RPMI8226 (cell line): ENCODE data around the gene HMX1.

Experiments
- DNase-seq: peaks from one replicate; pipeline ENCODE4 v3.0.0-alpha.2; 2015

The HMX1 gene

DNA sequence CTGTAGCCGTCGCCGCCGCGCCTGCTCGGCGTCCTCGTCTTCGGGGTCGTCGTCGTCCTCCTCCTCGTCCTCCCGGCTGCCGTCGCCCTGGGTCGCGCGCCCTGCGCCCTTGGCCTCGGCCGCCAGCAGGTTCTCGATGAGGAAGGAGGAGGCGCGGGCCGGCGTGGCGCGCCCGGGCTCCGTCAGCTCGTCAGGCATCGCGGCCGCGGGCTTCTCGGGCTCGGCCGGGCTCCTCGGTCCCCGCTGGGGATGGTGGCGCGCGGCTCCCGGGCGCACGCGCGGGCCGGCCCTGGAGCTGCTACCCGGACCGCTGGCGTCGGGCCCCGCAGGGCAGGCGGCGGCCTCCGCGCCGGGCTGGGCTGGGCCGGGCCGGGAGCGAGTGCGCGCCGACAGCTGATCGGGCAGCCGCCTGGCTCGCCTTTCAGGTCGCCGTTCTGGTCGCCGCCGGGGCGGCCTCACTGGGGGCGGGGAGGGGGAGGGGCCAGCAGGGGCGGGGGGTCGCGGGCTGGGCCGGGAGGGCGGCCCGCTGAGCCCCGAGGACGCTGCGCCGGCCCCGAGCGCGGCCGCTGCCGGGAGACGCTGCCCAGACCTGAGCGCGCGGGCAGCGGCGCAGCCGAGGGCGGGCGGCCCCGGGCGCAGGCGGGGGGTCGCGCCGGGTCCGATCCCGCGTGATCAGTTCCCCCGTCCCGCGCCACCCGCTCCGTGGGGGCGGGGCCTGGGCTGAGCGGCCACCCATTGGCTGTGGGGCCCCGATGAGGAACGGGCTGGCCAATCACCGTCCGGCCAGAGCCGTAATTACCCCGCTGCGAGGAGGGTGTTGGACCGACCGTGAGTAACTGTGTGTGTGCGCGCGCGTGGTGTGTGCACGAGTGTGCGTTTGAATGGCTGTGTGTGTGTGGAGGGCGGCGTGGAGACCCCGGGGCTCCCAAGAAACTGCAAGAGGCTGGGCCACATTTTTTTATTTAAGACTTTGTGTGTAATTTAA is at the start of gene HMX1:
TSS of gene HMX1 (minus strand) at position 423 of the 985 bp plus-strand sequence. CDS start at position 198, 225 bp downstream.
- DNase-seq = no peak

DNA sequence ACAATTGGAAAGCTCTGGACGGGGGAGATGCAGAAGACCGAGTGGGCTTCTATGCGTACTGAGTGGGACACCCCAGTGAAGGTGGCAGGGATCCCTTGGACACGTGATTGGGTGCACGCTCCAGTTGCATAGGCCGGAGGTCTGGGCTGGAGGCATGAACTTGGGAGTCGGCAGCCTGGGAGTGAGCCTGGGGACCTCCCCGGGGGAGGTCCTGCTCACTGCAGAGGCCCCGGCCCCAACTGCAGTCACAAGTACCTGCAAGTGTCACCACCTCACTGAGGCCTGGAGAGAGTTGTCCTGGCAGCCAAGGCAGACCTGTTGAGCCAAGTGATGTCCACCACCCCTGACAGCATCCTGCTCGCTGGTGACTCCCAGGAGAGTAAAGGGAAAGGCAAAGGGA is 49.3 kb upstream of the HMX1 start:
- no peak for DNase-seq

DNA sequence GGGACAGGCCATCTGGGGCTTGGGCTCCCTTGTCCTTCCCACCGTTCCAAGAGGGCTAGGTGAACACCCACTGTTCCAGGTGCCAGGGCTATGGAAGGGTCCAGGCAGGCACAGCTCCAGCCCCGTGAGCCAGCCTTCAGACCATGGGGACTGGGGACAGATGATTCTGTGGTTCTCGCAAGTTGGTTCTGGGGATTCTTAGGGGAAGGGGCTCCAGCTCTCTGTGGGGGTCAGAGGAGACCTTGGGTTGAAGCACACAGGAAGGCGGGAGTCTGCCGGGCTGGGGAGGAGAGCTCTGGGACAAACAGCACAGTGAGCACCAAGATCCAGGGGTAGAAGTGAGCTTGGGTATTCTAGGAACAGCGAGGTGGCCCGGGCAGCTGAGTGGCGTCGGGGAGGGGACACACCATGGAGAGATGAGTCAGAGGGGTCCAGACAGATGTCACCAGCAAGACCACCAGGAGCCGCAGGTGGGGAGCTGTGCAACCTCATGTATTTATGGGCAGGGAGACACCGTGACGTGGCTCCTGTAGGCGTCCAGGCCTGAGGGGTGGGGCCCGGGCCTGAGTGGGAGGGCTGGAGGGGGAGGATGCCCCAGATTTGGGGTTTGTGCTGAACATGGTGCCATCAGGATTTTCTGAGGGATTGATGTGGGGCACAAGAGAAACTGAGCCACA is 48.8 kb upstream of the HMX1 start:
- DNase-seq = no peak

DNA sequence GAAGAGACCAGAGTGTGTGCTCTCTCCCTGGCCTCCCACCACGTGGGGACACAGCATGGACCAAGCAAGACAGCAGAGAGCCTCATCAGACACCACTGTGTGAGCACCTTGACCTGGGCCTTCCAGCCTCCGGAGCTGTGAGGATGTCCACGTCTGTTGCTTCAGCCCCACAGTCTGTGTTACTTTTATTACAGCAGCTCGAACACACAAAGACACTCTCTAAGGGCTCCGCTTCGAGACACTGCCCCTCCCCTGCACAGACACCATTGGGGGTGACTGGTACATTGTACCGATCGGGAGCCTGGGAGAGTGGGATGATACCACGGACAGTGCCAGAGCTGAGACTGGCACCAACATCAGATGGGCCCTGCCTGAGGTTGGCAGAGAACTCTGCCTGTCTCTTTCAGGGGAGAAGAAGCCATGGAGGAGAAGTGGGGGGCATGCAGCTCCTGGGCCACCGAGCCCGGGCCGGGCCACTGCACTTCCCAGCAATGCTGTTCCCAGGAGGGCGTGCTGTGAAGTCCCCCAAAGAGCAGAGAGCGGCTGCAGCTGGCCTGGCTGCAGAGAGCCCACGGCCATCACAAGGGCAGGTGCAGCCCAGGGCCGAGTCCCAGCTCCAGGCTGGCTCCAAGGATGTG is 48.1 kb upstream of the HMX1 start:
- no peak for DNase-seq

DNA sequence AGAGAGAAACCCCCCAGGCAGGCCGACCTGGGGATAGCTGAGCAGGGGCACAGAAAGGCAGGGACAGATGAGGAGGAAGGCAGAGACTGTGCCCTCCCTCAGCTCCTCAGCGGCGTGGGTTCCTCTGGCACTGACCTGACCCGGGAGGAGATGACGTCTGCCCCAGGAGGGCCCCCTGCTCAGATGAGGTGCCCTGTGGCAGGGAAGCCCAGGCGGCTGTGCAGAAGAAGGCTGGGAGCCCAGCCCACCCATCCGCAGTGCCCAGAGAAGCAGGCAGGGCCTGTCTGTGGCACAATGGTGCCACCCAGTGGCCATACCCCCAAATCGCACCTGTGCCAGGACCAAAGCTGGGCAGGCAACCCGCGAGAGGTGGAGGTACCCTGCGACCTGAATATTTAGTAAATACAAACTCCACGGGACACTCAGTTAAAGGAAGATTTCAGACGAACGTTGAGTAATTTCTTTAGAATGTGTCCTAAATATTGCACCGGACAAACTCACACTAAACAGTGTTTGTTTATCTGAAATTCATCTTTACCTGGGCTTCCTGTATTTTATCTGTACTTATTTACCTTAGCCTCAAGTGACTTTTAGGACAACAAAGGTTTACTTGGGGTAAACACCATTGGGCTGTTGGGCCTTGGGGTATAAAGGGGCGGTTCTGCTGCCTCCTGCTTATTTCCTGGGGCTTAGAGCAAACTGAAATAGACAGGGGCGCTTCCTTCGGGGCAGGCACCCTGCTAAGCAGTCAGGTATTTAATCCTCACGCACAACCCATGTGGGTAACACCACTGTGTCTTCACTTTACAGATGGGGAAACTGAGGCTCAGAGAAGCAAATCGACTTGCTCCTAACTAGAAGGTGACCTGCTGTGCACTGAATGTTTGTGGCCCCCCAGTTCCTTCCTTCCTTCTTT is 46.5 kb upstream of the HMX1 start:
- peak; percentile 63 for DNase-seq

DNA sequence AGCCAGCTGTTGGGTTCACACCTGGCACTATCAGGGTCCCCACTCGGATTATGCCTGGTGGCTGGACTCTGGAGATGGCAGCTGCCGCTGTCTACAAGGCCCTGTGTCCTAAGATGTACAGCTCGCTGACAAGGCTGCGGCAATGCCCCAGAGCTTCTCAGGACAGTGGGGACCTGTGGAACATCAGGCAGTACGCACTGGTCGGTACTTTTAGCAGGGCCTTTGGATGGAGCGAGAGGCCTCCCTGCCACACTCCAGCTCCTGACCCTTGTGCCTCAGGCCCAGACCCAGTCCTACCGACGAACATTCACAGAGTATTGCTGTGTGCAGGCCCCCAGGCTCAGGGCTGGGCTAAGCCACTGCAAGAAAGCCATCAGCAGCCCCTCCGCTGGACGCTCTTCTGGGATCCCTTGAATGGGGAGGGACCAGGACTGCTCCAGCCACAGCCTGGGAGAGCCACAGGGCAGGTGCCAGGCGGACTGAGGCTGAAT is 45.7 kb upstream of the HMX1 start:
- no peak for DNase-seq

DNA sequence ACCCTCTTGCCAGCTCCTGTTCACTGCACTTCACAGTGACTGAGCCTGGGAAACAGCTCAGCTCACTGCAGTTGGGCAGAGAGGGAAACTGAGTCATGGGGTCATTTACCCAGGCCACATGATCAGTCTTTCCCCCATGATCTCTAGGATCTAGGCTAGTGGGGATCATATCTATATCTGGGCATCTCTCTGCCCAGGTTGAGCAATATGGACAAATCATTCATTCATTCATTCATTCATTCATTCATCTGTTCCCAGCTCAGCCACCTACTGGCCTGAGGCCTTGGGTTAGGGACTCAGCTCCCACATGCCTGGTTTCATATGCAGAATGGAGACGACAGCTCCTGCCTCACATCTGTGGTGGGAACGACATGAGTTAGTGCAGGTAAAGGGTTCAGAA is 45.3 kb upstream of the HMX1 start:
- DNase-seq = no peak

DNA sequence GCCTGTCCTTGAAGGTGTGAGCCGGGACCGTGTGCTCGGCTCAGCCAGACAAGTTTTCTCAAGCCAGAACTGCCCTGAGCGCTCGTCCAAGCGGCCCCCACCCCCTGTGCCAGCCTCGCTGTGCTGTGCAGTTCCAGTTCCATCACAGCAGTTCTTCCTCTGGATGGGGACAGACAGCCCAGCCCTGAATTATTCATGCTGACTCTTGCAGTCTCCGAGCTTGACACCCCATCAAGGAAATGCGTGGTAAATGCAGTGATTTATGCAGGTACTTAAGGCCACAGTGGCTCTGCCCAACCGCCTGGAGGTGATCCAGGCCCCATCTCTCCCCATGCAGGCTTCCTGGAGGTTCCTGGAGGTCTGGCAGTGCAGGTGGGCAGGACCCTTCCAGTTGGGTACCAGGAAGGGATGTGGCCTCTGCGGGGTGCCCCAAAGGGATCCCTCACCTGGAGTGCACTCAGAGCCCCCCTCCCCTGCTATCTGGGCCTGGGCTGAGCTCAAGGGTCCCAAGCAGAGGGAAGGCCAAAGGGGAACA is 44.8 kb upstream of the HMX1 start:
- DNase-seq = no peak

DNA sequence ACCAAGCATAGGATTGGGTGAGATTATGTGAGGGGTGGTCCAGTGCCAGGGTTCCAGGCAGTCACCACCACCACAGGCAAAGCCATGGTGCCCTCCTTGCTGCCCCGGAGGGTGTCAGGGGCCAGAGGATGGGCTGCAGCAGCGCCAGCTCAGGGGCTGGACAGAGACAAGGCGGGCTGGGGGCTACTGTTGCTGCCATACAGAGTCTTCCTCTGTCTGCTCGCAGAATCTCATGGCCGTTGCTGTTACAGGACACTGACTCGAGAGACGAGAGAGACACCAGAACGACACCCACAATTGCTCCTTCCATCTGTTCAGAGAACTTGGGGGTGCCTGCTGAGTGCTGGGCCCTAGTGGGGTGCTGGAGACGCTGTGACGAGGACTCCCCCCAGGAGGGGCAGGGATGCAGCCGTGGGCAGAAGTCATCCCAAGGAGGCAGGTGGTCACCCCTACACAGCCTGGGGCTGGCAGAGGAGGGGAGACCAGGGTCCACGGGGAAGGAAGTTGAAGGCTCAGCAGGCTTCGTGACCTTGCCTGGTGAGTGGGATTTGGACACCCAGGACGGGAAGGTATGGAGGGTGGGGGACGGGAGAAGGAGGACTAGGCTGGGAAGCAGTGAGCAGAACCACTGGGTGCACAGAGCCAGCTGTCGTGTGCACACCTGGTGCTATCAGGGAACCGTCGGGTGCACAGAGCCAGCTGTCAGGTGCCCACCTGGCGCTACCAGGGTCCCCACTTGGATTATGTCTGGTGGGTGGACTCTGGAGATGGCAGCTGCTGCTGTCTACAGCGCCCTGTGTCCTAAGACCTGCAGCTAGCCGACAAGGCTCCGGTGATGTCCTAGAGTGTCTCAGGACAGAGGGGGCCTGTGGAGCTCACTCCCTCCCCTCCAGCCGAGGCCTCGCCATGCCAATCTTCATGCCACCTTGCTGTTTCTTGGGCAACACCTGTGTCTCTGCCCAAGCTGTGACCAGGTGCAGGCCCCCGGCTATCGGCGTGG is 43.9 kb upstream of the HMX1 start:
- DNase-seq = no peak

DNA sequence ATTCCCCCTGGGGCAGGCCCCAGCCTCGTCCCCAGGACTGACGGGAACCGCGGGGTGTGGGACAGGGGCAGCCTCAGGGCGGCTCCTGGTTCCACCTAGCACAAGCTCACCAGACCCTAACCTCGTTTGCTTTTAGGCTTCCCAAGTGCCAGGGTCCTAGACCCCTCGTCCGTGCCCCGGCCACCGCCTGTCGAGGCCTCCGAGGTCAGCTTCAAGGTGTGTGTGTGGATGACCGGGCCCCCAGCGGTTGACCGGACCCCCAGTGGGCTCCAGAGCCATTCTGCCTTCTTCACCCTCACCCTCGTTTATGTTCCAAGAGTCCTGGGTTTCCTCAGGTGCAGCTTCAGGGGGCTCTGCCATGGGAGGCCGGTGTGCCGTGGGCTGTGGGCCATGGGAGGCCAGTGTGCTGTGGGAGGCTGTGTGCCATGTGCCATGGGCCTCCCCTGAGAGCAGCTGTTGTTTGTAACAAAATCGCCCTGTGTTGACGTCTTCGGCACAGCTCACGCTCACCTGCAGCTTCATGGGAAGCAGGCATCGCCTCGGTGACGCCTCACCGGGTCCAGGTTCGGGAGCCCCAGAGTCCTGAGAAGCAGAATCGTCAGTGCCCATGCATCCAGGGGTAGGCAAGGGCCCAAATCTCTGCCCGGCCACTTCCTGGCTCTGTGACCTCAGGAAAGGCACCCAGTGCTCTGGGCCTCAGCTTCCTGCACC is 43.0 kb upstream of the HMX1 start:
- no peak for DNase-seq

DNA sequence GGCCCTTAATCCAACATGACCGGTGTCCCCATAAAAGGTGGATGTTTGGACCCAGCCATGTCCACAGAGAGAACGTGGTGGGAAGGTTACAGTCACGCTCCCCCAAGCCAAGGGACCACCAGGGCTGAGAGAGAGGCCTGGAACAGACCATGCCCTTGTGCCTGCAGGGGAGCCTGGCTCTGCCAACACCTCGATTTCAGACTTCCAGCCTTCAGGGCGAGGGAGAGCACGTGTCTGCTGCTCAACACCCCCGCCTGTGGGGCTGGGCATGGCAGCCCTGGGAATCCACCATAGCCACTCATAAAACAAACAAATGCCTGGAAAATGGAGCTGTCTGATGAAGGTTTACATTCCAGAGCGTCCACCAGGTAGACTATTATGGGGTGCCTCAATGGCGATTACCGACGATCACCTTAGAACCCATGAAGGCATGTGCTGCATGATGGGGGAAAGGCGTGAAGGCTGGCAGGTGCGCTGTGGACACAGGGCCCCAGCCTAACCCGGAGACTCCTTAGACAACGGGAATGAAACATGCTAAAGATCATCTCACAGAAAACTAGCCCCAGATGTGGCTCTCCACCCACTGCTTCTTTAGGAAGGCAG is 42.3 kb upstream of the HMX1 start:
- no peak for DNase-seq

DNA sequence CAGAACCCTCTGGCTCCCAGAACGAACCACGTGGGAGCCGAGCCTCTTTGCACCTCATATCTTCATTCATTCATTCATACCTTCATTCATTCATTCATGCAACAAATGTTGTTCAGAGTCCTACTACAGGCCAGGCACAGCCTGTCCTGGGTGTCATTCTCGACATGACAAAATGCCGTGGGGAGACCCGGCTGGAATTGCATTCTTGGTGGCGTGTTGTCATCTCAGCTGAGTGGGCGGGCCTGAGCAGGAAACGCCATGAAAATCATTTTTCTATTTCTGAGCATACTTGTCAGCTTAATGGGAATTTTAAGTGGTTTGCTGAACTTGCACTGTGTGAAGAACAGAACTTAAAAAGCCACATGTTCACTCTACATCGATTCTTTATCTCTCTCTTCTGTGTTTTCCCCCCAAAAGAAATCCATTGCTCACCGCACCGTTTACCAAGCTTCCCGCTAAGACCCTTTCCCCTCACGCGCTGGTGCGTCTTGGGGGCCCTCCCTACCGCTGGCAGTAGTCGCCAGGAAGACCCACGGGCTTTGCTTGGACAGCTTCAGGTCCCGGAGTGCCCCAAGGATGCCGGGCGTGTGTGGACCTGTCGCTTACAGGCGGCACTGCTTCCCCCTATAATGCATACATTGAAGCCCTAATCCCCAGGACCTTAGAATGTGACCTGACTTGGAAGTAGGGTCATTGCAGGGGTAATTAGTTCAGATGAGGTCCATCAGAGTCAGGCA is 41.6 kb upstream of the HMX1 start:
- no peak for DNase-seq

DNA sequence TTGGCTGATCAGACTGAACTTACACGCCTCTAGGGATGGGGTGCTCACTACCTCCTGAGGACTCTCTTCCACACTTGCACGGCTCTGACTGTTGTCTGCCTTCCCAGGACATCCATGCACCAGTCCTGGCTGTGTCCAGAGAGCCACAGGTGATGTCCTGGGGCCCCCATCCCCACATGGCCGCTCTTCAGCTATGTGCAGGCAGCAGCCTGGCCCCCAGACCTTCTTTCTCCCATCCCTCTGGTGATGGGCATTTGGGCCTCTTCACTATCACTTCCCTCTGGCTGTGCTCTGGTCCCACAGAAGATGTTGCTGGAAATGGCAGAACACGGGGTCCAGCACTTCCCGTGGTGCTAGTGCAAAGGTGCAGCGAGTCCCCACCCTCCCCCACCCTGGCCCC is 40.9 kb upstream of the HMX1 start:
- no peak for DNase-seq

DNA sequence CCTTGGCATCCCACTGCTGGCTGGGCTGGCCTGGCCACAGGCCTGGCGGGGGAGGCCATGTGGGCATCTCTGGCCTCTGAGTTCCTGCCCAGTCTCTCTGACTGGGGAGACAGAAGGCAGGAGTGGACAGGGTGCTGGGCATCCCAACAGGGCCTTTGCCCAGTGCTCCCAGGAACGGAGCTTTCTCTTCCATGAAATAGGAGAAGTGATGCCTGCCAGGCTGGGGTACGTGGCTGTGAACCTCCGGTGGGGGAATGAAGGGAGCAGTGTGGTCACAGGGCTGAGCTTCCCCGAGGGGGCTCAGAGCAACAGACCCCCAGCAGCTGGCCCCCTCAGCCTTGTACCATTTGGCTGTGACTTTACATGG is 40.4 kb upstream of the HMX1 start:
- no peak for DNase-seq

DNA sequence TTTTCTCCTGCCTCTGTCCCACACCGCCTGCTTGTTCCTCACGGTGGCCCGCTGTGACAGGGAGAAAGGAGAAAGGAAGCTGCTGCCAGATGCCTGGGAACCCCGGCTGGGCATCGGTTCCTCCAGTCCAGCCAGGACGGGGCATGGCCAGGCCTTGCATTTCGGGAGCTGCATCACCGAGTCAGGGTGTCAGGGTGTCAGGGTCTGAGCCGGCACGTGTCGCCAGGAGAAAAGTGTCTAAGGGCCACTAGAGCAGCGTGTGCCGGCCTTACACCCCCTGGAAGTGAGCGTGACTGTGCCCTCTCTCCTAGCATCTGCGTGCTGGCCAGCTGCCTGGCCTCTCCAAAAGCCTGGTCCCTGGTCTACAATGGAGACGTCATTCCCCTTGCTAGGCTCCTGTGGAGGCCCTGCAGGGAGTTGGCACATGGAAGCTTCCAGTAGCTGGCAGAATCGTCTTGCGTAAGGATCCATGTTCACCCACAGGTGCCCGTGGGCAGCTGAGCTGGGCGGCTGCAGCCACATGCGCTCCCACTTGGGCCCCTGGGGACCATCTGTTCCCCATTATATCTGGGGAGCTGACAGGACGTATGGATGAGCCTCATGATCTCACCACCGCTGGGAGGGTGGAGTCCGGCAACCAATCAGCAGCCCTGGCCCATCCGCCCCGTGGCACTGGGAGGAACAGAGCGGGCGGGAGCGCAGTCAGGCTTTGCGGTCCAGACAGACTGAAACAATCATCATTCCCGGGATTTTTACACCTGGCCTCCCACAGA is 39.9 kb upstream of the HMX1 start:
- no peak for DNase-seq

DNA sequence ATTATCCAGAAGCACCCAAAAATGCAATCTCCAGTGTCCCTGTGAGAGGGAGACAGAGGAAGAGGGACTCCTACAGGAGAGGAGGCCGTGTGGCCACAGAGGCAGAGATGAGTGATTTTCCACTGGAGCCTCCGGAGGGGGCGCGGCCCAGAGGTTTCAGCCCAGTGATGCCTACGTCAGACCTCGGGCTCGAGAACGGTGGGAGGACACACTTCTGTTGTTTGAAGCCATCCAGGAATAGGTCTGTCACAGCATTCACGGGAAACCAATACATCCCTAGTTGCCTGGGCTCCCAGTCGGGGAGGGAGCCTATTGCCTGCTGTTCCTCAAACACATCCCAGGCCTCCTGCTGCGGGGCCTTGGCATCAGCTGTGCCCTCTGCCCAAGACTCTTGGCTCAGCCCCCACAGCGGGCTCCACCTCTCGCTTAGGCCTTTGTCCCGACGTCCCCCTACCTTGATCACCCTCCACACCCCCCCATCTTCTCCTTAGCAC is 39.2 kb upstream of the HMX1 start:
- no peak for DNase-seq

DNA sequence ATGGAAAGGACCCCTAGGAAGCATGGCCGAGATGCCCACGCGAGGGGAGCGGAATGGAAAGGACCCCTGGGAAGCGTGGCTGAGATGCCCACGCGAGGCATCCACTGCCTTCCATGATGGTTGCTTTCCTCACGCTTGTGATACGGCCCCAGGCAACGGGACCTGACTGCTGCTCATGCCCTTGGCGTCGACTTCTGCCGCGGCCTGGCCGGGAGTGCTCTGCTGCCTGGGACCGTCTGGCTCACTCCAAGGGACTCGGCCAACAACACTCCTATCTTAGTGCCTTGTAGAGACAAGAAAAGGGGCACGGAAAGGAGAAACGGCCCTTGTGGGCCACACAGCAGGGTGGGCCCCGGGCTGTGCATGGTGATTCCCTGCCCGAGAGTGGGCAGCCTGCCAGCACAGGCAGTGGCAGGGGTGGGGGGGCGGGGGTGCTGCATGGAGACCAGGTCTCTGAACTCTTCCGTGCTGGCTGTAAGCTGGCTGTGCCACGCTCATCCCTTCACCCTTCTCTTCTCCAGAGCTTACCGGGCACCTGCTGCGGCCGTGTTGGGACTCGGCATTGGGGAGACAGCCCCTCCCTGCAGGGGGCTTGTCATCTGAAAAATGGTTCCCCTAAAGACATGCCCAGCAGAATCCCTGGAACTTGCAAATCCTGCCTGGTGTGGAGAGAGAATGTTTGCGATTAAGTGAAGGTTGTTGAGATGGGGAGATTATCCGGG is 38.6 kb upstream of the HMX1 start:
- no peak for DNase-seq
